DMS53 (cell line): Measurements from ENCODE around the gene KCTD20.
"Not testable (repeated sequence)": the region's sequence is repeated elsewhere in the genome, so short reads cannot be mapped to it uniquely, and the experiment has no call there.

ENCODE experiments used
- DNase-seq: peaks from one replicate; lab custom pipeline; 2025; lab: John Stamatoyannopoulos, UW

Gene KCTD20

DNA sequence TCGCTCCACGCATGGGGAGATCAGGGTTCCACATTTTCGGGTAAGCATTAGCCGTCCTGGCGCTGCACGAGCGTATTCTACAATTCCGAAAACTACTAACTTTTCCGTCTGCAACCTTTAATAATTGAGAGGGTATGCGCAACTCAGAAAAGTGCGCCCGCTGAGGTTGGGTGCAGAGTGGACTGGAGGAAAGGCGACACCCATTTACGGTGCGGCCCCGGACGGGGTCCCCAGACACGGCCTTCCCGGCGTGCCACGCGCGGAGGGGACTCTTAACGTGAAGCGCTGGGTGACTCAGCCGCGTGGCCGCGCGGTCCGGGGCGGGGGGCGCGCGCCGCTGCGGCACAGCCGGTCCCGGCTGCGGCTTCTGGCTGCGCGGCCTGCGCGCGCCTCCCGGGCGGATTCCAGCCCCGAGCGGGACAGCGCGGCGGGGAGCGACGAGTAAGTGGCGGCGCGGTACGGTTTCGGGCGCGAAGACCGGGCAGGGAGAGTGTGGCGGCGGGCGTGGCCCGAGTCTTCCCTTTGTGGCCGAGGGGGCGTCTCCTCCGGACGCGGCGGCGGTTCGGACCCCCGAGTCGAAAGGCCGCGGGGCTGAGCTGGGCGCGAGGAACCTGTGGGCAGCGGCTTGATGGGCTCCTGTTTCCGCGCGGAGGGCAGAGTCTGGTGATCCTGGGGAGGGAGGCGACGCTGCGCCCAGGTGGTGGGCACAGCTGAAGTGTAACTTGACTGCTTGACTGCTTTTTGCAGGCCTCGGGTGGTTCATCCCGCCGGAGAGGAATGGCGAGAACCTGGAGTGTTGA lies at the start of gene KCTD20, which contains the start of gene PXT1:
Gene KCTD20, plus strand, starts transcription at position 330 of the 800 bp plus-strand sequence. CDS start 27,098 bp downstream, outside the sequence.
Gene PXT1, minus strand, starts transcription at position 184 of the 800 bp plus-strand sequence. CDS start 16,772 bp downstream, outside the sequence.
- peak; percentile 95 for DNase-seq

DNA sequence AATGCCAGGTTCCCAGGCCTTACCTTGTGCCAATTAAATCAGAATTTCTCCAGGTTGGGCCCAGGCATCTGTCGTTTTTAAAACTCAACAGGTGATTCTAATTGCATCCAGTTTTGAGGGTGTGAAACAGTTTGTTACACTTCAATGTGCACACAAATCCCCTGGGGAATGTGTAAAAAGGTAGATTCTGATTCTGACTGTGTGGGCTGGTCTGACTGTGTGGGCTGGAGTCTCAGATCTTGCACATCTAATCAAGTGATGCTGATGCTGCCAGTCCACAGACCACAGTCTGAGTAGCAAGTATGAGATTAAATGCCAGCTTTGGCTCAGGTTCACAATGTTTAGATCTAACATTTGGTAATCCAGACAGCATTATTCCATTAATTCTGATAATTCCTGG lies 42.8 kb upstream of the KCTD20 start:
- no peak for DNase-seq

DNA sequence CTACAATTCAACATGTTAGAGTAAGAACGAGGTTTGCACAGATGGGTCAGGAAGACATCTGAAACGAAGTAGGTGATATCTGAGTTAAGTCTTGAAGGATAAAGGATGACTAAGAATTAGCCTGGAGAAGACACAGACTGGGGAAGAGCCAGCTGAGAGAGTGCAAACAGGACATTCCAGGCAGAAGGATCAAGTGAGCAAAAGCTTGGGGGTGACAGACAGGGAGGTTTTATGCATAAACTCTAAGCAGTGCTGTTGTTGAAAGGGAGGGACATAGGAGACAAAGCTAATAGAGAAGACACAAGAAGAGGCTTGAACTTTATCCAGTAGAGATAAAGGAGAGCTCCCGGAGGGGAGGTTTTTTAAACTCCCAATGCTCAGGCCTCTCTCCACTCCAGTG lies 40.3 kb upstream of the KCTD20 start:
- DNase-seq = no peak

DNA sequence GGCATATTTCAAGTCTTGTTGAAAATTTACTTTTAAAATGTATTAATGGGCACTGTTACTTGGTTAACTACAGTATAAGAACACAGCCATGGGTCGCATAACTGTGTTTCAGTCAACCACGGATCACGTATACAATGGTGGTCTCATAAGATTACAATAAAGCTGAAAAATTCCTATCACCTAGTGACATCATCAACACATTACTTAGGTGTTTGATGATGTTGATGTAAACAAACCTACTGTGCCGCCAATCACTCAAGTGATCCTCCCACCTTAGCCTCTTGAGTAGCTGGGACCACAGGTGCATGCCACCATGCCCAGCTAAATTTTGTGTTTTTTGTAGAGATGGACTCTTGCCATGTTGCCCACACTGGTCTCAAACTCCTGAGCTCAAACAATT lies 38.6 kb upstream of the KCTD20 start:
- no peak for DNase-seq

DNA sequence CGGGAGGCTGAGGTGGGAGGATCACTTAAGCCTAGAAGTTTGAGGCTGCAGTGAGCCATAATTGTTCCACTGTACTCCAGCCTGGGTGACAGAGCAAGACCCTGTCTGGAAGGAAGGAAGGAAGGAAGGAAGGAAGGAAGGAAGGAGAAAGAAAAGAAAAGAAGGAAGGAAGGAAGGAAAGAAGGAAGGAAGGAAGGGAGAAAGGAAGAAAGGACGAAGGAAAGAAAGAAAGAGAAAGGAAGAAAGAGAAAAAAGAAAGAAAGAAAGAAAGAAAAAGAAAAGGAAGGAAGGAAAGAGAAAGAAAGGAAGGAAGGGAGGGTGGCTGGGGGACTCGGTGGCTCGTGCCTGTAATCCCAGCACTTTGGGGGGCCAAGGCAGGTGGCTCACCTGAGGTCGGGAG lies 33.1 kb upstream of the KCTD20 start:
- DNase-seq = not testable (repeated sequence)

DNA sequence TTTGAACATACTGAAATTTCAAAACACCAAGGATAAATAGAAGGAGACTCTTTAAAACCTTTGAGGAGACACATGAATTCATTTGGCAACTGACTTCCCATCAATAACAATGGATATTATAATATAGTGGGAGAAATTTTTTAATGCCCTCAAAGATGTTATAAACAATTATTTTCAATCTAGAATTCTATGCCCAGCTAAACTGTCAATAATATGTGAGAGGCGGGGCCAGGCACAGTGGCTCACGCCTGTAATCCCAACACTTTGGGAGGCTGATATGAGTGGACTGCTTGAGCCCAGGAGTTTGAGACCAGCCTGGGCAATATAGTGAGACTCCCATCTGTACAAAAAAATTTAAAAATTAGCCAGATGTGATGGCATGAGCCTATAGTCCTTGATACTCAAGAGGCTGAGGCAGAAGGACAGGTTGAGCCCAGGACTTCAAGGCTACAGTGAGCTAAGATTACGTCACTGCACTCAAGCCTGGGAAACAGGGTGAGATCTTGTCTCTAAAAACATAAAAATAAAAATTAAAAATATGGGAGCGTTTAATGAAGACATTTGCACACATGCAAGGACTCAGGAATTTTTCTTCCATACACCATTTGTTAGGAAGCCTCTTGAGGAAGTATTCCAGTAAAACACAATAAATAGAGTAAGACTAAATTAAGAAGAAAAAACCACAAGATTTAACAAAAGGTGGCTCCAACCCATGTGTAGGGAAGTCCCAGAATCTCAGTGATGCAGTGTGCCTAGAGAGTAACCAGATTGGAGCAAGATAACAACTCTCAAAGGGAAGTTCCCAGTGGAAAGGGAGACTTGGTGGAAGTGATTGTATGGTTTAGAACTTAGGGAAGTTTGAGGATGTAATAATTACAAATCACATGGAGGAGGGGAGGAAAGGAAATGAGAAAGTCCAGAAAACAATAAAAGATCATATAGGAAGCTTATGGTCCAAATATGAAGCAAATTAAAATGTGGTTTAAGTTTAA lies 29.0 kb upstream of the KCTD20 start:
- DNase-seq = no peak

DNA sequence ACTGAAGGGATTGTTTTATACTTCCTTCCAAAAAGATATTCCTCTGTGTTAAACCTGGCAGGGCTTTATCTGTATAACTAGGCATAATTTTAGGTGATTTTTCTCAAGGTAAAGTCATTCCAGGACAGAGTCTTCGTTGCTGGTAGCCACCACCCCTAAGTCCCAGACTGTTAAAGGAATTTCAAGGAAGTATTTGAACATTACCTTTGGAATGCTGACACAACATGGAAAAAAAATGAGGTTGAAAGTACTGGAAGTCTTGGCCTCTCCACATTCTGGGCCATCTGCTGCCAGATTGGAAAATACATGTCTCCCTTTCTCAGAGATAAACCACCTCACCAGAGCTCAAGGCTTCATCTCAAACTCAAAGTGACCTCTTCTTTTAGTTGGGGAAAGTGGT lies 28.3 kb upstream of the KCTD20 start:
- DNase-seq = no peak

DNA sequence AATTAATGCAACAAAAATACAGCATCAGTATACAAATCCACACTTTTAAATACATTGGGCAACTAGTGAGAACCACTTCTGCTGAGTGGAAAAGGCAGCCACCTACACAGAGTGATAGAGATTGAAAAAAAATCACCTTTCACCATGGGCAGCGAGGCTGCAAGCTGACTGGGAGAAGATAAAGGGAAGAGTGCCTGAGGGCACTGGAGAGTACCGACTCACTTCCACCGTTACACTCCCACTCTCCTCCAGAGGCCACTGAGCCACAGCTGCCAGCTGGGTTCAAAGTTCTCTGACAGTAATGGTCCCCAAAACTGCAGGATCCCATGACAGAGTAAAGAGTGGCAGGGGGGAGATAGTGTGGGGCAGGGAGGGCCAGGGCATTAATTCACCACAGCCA lies 24.2 kb upstream of the KCTD20 start:
- no peak for DNase-seq

DNA sequence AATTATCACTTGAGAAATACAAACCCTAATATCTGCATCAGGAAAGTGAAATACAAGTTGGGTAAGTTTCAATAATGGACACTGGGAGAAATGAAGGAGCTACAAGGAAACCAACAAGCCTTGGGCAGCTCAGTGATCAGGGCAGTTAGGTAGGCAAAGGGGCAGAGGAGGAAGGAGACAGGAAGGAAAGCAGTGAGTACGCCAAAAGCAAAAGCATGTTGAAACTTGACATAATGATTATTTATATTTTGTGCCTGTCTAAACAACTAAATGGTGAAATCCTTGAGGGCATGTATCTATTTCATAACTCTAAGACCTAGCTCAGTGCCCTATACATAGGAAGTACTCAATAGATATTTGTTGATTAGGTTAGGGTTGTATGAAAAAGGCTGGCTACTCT lies 23.5 kb upstream of the KCTD20 start:
- DNase-seq = no peak

DNA sequence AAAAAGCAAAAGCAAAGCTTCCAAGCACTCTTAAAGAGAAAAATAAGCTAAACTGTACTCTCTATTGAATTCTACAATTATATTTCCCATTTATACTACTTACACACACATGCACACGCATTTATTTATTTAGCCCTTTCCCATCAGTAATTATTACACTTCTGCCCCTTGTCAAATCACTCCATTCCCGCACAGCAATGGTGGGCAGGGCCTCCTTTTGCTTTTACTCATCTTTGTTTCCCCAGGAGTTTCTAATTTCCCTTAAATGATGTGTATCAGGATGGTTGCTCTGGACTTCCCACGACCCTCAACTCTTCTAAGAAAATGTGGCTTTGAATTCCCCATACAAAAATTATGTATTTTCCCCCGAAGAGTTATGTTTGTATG lies 20.1 kb upstream of the KCTD20 start:
- peak; percentile 26 for DNase-seq

DNA sequence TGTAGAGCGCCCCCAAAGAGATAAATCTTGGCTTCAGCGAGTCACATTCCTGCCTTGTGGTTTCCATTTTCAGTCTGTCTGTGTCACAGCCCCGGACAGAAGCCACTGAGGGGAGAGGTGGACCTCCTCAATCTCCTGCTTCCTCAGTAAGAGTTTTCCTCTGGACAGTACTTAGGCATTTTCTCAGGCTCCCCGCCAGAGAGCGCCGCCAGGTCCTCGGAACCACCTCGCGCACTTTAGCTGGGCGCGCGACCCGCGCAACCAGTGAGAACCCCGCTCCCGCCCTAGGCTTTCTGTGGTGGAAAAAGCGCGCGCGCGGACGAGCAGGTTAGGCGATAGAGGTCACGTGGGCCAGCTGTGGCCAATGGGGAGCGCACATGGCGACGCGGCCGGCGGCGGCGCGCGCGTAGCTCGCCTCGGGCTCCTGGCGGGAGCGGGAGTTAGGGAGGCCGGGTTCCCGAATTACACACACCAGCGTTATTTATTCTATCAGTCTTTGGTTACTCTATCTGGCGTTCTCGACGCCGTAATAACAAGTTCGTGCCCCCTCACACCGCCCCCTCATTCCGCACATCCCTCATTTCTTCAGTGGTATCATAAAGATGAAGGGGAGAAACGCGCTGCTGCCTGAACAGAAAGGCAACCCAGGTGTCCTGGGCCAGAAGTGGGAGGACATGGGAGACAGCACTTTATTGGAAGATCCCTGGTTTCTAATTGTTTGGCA lies 19.5 kb upstream of the KCTD20 start:
- peak; percentile 99 for DNase-seq

DNA sequence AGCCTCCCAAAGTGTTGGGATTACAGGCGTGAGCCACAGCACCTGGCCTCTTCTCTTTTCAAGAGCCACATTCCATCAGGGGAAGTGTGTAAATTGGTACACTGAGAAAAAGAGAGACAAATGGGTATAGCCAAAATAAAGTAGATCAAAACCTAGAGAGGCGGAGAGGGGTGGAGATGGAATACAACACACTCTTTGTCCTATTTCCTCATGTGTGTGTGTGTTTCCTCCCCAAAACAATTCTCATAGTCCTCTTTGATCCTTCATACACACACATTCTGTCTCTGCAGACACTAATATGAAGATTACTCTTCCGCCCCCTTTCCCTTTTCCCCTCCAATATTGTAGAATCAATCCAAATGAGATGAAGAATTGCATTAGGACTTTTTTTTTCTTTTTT lies 16.2 kb upstream of the KCTD20 start:
- DNase-seq = no peak

DNA sequence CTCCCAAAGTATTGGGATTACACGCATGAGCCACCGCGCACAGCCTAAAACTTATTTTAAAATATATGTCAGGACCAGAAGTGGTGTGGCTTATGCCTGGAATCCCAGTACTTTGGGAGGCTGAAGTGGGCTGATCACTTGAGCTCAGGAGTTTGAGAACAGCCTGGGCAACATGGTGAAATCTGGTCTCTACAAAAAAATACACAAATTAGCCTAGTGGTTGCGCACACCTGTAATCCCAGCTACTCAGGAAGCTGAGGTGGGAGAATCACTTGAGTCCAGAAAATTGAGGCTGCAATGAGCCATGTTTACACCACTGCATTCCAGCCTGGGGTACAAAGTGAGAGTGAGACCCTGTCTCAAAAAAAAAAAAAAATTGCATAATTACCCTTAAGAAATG lies 13.9 kb upstream of the KCTD20 start:
- DNase-seq = peak; percentile 3

DNA sequence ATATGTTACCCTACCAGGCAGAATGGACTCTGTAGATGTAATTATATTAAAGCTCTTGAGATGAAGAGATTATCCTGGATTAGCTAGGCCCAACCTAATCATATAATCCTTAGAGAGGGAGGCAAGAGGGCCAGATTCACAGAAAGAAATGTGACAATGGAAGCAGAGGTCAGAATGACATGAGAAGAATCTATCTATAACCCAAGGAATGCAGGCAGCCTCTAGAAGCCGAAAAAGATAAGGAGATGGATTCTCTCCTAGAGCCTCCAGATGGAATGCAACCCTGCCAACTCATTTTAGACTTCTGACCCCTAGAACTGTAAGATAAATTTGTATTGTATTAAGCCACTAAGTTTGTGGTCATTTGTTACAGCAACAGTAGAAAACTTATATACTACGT lies 12.4 kb upstream of the KCTD20 start:
- no peak for DNase-seq

DNA sequence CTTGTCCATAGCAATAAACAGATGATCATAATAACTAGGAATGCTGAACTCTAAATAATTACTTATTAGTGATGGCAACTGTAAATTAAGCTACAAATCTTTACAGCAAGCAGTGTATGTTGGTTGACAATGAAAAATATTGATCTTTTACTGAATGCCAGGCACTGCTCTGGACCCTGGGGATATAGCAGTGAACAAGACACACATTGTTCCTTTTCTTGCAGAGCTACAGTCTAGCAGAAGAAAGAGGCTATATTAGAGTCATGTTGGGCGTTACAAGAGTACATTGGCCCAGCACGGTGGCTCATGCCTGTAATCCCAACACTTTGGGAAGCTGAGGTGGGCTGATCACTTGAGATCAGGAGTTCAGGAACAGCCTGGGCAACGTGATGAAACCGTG lies 11.6 kb upstream of the KCTD20 start:
- no peak for DNase-seq

DNA sequence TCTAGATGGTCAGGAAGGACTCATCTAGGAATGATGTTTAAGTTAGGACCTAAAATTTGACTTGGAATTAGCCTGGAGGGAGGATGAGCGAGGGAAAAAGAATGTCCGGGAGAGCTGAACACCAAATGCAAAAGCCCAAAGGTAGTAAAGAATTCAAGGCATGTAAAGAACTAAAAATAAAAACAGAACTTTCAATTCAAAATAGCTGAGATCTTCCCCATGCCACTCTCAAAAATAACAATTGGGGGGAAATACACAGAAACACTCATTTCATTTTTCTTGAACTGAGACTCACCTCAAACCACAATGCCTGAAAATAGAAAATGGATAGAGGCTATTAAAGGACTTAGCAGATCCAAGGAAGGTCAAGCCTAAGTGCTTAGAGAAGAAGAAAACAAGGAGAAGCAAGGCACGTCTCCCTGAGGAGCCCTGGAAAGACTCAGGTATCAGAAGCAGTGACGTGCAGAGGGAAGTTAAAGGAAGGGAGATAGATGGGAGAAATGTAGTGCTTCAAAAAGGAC lies 10.6 kb upstream of the KCTD20 start:
- DNase-seq = no peak

DNA sequence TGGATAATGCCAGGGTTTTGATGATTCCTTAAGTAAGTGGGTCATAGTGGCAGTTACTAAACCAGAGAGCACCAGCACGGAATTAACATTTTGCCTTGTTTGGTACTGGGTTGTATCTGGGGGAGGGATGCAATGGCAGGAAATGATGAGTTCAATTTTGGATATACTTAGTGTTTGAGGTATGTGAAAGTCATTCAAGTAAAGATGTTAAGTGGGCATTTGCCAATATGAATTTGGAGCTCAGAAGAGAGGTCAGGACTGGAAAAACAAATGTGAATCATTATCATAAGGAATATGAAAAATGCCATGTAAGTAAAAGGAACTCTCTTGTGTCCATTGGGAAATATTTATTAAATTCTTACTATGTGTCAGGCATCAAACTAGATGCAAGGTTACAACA lies 6.3 kb upstream of the KCTD20 start:
- no peak for DNase-seq

DNA sequence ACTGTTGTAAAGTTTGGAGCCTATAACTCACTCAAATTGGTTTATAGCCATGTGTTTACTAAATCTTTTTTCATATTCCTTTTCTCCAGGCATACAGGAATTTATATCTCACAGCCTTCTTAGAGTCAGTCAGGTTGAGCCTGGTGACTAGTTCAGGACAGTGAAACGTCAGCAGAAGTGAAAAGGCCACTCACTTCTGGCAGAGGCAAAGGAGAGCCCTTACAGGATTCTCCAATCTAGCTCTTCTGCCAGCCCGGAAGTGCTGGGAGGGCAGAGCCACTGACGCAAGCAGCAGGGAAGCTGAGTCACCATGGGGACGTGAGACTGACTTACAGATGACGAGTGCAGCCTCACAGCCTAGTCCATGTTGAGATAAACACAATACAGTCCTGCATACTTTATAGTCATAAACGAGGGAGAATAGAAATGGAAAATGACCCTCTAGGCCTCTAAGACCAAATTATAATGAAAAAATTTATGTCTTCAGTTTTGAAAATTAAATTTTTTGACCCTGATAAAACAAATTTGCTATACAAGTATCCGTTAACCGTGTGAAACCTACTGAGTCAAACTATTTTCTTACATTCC lies 1.4 kb upstream of the KCTD20 start:
- DNase-seq = peak; percentile 98

DNA sequence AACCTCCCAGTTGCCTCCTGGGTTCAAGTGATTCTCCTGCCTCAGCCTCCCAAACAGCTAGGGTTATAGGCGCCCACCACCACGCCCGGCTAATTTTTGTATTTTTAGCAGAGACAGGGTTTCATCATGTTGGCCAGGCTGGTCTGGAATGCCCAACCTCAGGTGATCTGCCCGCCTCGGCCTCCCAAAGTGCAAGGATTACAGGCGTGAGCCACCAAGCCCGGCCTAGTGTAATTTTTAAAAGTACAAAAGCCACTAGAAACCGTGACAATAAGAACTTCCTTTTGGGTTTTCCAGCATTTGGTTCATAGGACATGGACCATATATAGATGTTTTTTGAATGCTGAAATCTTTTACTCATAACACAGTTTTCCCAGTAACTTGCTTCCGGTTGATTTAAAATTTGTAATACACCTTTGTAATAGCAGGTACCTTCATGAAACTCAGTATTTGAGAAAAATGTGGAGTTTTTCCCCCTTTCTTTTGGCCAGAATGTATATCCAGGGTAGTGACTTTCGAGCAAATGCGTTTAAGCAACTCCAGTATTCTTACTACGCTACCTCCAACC lies 613 bp upstream of the KCTD20 start:
- DNase-seq = no peak

DNA sequence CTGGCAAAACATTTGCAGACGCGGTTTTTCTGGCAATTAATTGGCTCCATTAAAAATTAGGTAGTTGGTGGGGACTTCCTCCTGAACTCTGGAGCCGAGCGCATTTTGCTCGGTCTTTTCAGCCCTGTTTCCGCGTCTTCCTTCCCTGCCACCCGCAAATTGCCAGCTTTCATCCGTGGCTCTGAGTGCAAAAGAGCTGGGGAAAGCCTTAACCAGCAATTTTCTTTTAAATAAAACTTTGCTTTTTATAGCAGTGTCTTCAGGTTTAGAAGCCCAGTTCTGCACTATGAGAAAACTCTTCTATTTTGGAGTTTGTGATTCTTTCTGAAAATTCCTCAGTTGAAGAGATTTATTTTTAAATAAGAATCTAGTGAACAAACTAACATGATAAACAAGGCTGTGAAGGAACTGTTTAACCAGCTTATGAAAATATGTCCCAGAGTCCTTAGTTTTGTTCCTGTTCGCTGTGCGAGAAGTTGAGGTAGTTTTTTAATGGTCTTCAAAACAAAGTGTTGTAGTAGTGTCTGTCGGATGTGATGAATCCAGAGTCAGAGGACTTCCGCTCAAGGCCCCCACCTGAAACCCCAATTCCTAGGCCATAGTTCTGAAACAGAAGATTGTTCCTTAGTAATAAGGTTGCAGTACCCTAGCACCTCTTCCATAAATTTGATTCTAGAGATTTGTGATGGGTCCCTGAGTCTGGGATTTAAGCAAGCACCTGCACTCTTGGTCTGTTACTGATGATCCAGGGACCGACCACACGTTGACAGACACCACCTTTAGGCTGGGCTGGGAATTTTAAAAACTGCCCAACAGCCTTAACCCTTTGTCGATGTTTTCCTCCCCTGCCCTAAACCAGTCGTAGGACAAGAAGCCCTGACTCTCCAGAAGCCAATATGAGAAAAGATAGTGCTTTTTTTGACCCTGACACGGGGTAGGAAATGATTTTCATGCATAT lies 950 bp downstream of the KCTD20 start:
- peak; percentile 63 for DNase-seq
